ENCODE measurements around the gene KRT3. TPM values are rescaled to one million over a fixed set of nuclear protein-coding genes. Genes with fewer than 3 reads are reported as not detected.

KRT3 gene
- polyA plus RNA-seq, 1 donor: not detected

DNA sequence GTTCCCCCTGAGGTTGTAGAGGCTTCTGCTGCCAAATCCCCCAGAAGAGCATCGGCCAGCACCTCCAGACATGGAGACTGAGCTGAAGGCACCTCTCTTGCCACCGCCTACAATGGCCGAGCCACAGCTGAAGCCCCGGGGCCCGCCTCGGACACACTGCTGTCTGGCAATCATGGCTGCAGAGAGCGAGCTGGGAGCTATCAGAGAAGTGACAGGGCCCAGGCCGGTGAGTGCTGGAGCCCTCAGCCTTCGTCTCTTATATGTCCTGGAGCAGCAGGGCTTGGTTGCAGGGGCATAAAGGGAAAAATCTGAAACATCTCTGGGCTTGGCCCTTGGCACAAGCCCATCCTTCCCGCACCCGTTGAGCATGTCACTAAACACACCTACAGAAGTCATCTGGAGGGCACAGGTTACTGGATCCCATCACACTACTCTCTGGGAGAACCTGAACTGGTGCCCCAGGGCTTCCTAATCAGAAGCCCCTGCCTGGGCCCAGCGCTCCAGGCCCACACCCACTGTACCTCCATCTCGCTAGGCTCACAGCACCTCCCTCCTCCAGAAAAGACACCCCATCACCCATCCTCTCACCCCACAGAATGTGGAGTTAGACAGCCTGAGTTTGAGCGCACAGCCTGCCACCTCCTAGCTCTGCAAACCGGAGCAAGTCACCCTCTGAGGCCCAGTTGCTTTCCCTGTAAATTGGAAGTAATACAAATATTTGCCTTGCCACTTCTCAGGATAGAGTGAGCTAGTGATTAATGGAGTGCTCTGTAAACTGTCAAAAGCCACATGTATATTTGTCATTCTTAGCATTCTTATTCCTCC is 18.2 kb upstream of the KRT3 start, which contains the start of gene KRT4:
Gene KRT4 (minus strand): TSS at position 232 of the 825 bp plus-strand sequence. CDS start 58 bp downstream, at position 174.
- no peak for DNase-seq

DNA sequence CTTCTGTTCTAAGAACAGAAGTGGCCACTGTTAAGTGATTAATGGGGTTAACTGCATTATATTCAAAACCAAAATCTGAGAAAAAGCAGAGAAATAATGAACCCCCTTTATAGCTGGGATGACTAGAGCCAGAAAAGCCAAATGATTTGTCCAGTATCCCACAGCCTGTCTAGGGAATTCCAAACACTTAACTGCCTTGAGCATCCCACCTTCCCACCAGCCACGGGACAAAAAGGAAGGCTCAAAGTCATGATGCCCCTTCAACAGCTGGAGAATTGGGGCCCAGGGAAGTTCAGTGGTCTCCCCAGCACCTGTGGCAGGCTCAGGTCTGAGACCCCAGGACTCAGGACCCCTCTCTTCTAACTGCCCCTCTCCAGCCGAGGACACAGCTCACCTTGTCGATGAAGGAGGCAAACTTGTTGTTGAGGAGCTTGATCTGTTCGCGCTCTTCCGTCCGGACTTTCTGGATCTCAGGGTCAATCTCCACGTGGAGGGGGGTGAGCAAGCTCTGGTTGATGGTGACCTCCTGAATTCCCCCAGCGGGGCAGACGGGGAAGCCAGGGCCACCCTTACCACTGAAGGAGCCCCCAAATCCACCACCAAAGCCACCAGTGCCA is 17.4 kb upstream of the KRT3 start:
- DNase-seq: no peak

DNA sequence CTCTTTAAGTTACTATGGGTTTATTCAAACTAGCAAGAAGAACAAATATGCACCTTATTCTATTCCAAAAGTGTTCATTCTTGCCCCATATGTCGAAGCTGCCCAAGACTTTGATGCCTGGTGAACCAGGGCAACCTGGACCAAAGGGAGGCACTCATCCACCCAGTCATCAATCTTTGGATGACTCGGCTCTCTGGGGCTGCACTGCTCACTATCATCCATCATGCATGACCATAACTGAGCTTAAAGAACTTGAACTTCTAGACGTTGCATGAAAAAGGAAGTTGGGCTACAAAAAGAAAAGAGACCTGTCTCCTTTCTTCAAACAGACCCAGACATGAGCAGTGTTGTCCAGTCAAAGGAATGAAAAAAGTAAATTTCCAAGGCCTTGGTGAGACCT is 16.8 kb upstream of the KRT3 start:
- no peak for DNase-seq

DNA sequence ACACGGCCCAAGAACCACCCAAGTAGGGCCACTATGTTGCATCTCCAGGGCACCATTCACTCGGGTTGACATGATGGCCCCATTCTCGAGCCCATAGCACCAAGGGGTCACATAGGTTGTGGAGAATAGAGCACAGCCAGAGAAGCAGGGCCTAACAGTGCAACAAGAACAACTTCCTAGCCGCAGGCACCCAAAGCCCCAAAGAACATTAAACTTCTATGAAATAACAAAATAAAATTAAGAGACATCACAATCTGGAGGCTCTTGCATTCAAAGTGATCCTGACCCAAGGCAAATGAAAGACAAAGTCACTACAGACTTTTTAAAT is 16.1 kb upstream of the KRT3 start:
- DNase-seq: no peak

DNA sequence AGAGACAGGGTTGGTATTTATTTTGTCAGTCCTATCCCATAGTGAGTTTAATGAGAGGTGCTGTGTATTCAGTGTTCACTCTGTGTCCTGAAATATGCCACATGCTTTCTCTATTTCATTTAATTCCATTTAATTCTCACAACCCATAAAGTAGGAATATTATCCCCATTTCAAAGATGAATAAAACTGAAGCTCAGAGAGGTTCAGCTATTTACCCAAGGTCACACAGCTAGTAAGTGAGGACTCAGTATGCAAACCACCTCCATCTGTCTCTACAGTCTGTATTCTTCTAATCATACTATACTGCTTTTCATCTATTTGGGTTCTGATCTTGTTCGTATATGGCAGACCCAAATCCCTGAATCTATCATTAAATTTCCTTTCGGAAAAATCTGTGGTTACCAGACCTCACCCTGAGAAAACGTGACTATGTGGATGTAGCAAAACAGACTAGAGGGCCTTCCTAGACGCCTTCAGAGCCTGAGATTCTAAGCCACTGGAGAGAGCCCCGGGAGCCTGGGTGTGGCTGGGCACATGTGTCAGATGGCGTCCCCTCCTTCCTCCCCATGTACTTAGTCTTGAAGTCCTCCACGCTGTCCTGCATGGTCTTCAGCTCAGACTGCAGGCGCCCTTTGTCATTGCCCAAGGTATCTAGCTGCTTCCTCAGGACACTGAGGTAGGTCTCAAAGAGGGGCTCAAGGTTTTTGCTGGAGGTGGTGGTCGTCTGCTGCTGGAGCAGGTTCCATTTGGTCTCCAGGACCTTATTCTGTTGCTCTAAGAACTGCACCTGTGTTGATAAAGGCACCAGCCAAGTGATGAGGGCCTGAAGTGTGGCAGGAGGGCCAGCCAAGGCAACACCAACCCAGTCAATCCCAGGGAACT is 15.5 kb upstream of the KRT3 start:
- no peak for DNase-seq

DNA sequence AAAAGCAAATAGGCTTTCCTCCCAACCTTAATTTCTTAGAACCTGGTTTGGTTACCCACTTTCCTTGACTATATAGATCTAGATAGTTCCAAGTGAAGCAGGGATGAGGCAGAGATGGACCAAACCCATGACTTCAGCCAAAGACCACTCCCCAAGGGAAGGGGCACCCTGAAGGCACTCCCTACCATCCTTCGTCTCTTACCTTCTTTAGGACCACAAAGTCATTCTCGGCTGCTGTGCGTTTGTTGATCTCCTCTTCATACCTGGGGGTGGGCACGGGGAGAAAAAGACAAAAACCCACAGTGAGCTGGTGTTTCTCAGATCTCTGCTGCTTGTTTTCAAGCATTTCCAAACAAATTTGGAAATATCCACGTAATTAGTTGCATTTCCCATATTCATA is 14.6 kb upstream of the KRT3 start:
- no peak for DNase-seq

DNA sequence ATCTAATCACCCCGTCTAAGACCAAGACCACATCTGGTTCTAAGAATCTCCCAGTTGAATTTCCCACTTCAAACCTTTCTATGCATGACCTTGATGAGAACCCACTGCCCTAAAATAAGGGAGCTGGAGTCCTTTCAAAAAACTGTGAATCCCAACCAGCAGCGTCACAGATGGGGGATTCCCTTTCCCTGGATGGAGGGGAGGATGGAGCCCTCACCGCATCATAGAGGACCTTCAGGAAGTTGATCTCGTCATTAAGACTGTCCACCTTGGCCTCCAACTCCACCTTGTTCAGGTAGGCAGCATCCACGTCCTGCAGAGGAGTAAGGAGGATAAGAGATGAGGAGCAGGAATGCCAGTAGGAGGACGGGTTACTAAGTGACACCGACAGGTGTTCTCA is 13.2 kb upstream of the KRT3 start:
- DNase-seq: no peak

DNA sequence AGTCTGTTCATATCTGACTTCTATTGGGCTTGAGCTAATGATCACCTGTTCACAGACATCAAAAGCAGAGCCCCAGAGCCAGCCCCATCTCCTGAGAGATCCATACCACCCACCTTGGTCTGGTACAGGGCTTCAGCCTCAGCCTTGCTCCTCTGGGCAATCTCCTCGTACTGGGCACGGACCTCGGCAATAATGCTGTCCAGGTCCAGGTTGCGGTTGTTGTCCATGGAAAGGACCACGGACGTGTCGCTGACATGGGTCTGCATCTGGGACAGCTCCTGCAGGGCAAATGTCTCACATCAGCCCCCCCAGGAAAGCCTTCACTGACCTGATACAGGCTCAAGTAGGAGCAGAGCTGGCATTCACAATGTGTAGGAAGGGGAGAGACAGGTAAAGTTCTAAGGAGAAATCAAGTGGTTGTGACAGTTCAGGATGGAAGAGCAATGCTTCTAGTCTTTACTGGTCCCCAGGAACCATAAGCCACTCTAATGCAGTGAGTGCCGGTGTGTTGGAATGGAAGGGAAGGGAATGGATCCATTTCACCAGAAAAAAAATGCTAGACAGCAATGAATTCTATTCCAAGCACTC is 12.8 kb upstream of the KRT3 start:
- no peak for DNase-seq

DNA sequence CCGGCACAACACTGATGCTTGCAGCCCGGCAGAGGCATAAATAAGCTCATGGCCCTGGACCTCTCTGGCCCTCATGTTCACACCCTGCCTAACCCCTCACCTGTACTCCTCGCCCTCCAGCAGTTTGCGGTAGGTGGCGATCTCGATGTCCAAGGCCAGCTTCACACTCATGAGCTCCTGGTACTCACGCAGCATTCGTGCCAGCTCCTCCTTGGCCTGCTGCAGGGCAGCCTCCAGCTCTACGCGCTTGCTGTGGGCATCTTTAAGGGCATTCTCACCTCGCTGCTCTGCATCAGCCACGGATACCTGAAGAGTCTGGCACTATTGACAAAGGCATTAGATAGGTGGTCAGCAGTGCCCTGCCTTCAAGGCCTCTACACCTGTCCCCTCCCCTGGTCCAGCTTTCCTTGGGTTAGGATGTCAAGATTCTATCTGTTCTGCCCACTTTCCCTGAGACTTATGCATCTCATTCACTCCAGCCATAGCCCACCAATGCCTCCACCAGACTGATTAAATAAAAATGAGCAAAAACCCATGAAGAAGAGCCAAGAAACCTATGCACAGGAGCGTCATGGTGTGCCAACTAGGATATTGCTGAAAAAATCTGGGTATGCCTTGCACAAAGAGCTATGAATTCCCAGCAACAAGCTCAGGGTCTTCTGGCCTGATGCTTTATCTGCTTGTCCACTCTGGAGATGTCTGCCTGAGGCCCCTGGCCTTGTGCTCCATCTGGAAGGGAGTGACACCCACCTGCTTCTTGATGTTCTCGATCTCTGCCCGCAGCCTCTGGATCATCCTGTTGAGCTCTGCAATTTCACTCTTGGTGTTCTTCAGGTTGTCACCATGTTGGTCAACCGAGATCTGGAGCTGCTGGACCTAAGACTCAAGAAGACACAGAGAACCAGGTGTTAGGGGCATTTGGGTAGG is 11.9 kb upstream of the KRT3 start:
- DNase-seq: no peak

DNA sequence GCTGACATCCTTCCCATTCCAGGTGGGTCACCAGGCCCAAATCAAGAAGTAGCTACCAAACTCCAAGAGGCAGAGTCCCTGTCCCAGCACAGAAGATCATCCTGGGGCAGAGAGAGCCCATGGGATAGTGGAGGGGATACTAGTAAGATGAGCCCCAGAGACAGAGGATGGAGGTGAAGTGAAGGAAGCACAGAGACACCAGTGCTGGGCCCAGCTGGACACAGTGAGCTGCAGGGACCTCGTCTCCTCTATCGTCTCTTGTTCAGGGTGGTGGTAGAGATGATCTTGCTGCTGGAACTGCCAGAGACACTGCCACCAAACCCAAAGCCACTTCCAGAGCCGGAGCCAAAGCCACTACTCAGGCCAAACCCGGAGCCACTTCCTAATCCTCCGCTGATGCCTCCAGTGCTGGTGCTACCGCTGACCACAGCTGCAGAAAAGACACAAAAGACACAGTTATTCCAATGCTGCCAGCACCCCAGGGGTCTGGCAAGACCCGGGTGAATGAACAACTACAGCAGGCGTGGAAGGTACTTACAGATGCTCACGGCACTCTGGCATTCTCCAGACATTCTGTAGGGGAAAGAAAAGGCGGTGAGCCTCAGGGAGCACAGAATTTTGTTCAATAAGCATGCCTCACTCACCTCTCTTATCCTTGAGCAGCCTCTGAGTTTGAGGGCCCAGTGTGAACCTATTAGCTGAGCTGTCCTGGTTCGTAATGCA is 11.1 kb upstream of the KRT3 start:
- DNase-seq: no peak

DNA sequence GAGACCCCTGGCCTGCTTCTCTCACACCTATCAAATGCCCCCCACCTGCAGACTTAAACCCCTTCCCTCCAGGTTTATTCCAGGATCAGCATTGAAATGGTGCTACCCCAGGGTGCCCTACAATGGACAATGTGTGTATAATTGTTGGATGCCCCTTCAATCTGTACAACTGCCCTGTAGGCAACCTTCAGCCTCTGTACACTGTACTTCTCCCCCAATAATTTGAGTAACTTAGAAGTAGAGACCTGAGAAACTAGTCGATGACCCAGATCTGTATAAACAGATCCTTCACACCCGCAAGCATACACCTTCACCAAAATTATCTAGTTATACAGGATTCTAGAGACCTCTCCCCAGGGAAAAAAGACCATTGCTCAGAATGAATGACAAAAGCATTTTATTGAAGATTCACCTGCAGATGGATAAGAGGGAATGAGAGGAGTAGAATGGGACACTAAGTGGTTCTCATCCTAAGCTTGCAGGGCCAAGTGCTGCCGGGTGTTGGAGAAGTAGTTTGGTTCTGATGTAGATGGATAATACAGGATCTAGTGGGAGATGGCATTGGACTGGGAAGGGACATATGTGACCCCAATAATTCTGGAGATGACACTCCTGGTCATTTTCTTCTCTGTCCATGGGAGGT is 10.4 kb upstream of the KRT3 start:
- no peak for DNase-seq

DNA sequence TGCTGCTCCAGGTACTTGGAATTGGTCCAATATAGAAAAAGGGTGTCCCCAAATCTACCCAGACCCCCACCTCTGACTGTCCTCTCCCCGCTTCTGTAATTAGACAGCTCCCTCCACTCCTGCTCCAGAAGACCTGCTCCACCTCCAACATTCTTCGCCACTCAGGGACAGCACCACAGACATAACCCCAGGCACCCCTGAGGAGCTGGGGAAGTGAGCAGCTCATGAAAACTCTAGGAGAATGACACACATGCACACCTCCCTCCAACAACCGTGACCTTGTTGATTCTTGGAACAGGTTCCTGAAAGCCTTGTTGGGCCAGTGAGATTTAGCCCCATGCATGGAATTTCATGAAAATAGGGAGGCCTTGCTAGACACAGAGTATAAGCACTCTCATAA is 9.8 kb upstream of the KRT3 start:
- DNase-seq: no peak

DNA sequence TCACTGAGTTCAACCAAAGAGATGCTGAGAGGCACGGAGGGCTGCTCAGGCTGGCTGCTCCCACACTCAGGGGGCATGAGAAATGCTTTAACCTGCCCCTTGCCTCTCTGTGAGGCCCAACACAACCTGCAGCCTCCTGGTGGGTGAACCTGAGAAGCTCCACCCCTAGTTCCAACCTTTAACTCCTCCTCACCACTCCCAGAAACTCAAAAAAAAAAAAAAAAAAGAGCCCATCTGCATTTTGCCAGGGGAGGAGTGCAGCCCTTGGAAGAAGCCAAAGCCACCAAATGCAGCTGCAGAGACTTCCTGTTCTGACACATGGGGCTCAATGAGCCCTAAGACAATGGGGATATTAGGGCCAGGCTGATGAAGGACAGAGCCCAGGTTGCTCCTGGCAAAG is 9.1 kb upstream of the KRT3 start:
- DNase-seq: no peak

DNA sequence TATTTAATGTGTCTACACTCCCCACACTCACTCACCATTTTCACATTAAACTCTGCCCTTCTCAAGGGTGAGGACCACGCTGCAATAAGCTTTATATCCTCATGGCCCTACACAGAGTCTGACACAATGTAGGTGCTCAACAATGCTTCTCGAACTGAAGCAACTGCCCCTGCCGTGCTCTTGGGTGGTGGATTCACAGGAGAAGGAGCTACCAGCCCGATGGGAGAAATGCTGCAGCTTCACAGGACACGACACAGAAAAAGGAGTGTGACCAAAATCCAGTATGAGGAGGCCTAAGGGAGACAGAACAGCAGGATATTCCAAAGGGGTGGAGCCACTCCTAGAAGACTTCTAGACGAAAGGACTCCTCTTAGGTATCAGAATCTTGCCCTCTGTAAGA is 6.5 kb upstream of the KRT3 start:
- no peak for DNase-seq

DNA sequence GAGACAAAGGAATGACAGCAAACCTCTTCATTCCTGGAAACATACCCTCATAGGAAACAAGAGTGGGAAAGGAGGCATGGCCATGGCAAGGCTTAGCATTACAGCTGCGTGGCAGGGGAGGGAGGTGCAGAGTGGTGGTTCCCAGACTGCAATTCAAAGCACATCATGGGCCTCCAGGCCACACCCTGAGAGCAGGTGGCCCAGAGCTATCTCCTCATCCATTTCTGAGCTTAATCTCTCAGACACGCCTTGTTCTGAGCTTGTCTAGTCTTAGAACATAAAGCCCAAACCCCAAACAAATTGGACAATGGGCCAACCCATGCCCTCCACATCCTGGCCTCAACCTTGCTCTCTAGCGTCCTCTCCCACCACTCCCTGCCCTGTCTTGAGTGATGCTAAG is 5.9 kb upstream of the KRT3 start:
- DNase-seq: no peak

DNA sequence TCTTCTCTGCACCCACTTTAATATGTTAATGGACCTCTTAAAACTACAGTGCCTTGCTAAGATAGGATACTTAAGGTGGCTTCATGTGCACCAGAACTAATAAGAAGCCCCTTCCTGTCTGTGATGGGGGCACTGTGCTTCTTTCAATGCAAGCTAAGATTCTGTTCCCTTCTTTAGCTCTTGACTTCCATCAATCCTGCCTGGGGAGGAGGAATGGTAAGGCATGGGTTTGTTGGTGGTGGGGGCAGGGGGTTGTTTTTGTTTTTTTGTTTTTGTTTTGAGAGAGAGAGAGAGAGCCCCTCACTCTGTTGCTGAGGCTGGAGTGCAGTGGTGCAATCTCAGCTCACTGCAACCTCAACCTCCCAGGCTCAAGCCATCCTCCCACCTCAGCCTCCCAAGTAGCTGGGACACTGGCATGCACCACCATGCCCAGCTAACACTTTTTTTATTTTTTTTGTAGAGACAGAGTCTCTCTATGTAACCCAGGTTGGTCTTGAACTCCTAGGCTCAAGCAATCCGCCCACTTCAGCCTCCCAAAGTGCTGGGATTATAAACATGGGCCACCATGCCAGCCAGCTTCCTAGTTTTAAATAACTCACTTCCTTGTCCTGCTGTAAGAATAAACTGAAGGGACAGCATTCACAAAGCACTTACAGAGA is 4.5 kb upstream of the KRT3 start:
- no peak for DNase-seq

DNA sequence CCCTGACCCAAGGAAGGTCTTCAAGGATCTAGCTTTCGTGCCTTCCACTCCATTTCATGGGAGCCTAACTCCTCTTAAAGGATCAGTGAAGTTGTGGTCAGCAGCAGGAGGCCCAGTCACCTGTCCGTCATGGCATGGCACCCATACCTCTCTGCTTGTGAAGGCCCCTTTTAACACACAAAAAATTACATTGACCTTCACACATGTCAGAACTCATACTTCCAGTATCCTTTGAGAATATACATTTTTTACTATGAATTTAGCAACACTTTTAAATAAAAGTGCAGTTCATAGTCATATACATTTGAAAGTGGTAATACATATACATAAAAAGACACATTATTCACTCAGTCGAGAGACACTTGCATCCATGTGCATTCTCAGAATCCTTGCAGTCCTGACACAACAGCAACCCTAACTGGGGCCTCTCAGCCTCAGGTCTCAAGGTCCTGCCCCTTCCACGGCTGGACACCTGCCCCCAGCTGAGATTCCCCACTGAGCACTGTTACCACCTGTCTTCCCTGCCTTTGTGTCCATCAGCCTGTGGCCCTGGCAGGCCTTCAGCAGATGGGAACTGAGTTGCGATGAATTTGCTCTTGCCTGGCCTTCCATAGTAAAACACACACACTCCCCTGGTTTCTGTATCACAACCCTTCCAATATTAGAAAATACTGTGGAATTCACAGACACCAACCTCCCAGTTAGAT is 3.7 kb upstream of the KRT3 start:
- DNase-seq: no peak

DNA sequence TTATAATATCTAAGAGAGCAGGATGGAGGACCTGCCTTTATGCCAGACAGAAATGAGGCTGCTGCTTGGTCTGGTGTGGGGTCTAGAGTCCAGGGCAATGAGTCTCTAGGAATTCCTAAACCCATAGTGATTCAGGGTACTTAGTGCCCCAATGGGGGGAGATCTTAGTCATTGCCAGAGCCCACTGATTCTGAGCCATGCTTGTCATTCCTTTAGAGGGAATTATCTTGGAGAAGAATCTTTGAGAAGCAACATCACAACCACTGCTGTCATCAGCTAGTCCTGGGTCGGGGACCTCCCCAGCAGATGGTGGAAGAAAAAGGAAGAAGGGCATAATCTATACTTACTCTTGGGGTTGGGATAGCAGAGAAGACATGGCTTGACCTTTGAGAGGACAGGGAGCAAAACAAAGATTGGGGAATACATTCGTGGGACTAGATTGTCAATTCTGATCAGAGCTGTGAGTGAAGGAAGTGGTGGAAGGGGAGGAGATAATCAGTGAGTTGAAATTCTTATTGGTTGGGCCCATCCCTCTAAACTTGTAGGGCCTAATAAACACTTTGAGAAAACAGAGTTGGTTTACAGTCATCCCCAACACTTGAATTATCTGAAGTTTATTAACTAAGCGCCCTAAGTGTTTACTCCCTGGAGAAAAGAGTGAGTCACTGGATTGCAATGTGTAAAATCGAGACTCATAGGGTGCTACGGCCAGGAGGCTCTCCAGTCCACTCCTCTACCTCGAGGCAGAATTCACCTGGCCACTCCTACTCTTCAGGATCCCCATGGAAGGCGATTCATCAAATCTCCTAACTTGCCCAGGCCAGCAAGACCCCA is 3.0 kb upstream of the KRT3 start:
- no peak for DNase-seq
